CD4-positive, alpha-beta T cell treated with Interleukin-17A for 4 hours (primary cell): ENCODE measurements around the gene CARMIL3.

Experiments
- DNase-seq: peaks from one replicate; pipeline ENCODE4 v3.0.0-alpha.2; 2020; ENCODE audit warnings: mixed read lengths

The CARMIL3 gene

DNA sequence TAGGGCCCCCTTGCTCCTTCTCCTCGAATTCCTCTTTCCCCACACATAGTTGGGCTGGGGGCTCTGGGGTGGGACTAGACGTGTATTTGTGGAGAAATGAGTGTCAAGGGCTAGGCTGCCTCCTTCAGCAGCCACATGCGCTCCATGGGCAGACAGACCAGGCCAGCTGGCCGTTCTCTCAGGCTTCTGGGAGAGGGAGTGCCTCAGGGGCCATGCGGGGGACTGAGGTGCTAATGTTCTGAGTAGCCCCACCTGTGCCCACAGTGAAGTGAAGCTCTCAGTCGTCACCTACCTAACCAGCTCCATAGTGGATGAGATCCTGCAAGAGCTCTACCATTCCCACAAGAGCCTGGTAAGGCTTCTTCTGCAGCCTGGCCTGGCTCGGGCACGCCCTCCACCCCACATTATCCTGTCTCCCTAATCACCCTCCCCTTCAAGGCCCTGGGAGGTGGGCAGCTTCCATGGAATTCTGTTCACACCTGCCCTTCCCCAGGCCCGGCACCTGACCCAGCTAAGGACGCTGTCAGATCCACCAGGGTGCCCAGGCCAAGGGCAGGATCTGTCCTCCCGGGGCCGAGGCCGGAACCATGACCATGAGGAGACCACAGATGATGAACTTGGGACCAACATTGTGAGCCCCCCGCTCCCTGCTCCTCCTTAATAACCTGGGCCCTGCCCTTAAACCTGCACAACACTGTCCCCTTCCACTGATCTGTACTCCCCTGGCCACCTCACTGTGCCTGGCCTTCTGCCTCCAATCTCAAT, 10.6 kb downstream of the CARMIL3 start:
- DNase-seq, result no peak

DNA sequence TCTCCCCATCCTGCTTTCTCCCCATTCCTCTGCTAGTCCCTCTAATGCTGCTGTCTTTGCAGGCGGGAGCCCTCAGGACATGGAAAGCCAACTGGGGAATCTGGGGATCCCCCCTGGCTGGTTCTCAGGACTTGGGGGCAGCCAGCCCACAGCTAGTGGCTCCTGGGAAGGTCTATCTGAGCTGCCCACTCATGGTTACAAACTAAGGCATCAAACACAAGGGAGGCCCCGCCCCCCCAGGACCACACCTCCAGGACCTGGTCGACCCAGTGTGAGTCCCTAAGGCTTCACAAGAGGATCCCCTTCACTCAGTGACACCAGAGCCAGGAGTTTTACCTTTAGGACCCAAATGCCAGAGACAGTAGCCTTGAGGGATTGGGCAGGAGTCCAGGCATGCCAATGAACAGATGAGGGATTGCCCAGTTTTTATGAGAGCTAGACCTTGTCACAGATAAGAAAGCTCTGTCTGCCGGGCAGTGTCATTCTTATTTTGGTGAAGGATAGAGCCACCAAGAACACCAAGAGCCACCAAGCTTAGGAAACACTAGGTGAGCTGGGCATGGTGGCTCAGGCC, 11.5 kb downstream of the CARMIL3 start:
- no peak for DNase-seq

DNA sequence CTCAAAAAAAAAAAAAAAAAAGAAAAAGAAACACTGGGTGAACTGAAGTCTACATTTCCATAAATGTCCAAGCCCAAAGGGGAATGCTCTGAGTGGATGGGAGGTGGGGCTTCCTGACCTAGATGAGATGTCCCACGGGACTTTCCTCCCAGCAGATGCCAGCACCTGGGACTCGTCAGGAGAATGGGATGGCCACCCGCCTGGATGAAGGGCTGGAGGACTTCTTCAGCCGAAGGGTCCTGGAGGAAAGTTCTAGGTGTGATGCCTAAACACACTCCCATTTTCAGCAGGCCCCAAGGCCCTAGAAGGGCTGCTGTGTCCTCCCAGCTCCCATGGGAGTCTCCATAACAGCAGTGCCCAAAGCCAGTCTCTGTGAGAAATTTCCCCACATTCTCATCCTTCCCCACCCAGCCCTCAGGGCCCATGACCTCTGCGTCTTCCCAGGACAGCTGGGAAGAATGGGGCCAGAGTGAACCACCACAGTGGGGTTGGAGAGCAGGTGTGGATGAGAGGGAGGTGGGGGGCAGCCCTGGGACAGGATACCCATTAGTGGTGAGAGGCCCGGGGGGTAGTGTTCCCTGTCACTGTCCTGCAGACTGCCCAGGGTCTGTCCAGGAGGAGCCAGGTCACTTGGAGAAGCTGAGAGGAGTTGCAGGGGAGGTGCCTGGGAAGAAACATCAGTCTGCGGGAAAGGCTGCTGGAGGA, 12.4 kb downstream of the CARMIL3 start:
- no peak for DNase-seq

DNA sequence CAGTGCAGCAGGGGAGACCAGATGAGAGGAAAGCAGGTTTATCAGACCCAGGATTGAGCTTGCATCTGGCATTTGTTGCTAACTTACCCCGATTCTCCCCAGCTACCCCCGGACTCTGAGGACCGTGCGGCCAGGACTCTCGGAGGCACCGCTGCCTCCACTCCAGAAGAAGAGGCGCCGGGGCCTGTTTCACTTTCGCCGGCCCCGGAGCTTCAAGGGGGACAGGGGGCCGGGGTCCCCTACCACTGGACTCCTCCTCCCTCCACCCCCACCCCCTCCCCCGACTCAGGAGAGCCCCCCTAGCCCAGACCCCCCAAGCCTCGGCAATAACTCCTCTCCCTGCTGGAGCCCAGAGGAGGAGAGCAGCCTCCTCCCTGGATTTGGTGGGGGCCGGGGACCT, 13.0 kb downstream of the CARMIL3 start:
- DNase-seq, result no peak

DNA sequence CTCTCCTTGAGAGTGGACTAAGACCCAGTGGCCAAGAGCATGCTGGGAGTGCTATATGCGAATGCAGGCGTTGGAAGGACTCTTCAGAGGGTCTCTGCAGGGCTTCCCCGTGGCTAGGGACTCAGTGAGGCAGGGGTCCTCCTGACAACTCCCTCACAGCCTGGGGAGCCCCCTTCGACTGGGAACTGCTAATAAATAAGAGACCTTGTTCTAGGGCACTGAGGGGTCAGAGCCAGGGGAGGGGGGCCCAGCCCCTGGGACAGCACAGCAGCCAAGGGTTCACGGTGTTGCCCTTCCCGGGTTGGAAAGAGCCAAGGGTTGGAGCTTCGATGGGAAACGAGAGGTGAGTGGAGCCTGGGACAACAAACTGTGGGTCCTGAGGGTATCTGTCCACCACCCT, 13.6 kb downstream of the CARMIL3 start:
- DNase-seq, result no peak

DNA sequence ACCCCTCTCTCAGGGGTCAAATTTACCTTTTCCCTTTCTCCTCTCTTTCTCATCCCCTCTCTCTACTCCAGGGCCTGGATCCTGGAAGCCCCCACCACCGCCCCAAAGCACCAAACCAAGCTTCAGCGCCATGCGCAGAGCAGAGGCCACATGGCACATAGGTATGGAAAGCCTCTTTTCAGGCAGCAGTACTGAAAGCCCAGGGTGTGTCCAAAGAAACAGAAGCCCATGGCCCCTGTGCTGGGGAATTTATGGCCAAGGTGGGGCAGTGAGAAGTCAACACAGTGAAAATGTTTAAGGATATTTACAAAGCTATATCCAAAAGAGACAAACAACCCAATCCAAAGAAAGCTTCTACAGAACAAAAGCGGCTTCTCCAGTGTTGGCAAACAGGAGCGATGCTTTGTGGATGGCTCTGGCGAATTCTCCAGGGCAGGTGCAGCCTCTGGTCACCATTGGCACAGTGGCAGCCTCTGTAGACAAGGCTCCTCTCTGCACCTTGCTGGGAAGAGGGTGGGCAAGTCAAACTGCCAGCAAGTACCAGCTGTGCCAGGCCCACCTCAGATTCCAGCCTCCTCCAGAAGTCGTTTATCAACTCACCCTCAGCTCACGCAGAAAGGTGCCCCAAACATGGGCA, 14.8 kb downstream of the CARMIL3 start:
- no peak for DNase-seq

DNA sequence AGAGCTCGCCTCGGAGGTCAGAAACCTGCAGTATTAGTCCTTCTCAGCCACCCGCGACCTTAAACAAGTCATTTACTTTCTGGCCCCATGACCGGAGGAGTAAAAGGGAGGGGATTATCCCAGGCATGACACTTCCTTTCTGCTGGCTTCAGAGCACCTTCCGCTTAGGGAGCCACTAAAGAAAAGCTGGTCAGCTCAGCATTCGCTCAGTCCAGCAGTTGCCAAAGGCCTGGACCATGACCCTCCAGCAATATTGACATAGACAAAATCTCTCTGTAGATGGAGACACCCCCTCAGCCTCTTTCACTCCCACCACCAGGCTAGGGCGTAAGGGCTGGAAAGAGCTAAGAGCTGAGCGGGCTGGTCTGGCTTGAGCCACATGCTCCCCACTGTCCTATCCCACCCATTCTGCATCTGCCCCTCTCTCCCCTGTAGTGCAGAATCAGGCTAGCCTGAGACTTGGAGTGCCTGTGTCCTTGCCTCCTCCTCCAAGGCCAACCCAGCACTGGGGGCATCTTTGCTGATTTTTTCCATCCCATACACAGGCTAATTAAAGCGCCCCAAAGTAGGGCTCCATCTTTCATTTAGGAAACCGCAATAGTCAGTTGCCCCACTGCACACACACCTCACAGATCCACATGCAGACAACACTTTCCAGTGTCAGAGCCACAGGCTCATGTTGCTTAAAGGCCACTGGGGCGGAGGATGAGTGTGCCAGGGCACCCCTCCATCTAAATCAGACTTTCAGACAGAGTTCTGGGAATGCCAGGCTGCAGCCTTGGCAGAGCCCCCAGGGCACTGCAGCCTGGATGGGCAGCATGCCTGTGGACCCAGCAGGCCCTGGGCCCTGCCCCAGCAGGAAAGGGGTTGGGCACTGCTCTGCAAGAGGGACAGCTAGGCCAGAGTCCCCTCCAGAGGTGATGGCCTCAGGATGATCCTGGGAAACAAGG, 15.6 kb downstream of the CARMIL3 start:
- no peak for DNase-seq

DNA sequence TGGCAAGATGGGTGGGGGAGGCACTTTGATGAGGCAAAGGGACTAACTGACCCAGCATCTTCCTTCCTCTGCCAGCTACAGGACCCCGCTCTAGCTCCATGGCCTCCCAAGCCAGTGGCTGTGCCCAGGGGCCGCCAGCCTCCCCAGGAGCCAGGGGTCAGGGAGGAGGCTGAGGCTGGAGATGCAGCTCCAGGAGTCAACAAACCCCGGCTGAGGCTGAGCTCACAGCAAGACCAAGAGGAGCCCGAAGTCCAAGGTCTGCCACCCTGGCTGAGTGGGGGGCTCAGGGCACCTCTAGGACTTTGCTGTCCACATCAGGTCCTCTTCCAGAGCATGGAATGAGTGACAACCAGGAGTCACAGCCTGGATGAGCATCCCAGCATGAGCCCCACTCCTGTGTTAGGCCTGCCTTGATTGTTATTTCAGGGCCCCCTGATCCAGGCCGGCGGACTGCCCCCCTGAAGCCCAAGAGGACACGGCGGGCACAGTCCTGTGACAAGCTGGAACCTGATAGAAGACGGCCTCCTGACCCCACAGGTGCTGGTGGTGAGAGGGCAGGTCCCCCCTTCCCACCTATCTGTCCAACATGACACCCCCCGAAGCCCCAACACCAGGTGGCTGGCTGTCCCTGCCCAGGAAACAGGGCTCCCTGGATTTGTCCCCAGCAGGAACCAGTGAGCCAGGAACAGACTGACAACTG, 17.1 kb downstream of the CARMIL3 start:
- no peak for DNase-seq

- DNase-seq, result no peak
Observed at GRCh38 chr14:24069411-24069735, 17.6 kb downstream of the CARMIL3 start.

DNA sequence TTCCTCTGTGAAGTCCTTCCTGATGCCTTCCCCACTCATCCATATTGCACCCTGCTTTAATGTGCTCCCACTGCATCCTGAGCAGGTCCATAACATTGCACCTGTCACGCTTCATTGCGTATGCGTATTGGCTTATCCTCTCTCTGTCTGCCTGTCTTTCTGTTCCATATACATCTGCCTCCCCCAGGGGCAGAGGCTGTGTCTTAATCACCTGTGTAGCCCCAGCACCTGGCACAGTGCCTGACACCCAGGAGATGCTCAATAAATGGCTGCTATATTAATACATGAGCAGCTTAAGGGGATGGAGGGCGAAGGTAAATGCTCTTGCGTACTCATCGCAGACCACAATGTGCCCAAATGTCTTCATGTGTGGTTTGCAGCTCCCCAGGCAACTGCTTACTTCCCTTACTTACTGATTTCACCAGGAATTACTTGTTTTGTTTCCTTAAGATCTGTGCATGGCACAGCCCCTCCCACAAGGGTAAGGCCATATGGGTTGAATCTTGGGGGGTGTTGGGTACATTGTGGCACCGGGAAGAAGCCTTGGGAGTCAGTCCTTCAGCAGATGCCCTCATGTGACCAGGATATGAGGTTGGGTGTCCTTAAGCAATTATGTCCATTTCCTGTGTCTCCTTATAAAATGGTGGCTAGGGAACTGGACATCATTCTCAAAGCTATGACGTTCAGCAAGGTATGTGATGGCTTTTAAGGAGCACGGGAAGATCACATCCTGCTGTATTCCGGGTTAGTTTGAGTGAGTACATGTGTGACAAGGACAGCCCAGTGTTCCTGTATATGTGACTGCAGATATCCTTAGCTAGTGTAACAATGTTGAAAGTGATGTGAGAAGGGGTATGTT, 18.7 kb downstream of the CARMIL3 start:
- no peak for DNase-seq

DNA sequence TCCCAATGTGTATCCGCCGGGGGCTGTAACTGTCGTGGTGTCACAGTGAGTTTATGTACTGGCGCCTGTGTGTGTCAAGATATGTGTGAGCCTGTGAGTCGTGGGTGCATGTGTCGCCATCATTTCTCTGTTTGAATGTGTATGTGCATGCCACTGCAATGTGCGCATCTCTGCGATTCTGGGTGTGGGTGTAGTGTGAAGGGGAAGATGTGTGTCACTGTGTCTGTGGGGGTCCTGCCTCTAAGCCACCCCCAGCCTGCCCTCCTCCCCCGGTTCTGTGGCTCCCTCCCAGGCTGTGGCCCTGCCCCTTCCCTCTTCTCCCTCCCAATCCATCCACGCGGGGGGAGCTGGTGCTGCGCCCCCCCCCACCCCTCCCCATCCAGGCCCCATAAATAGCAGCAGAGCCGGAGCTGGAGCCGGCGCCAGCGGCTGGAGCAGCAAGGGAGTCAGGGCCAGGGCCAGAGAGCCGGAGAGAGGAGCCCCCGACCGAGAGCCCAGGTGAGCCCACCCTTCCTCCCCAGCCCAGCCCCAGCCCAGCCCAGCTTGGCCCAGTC, 19.4 kb downstream of the CARMIL3 start, which contains the start of gene CPNE6:
Gene CPNE6, plus strand, starts transcription at position 419 of the 554 bp plus-strand sequence. CDS start 1,375 bp downstream, outside the sequence.
- no peak for DNase-seq

DNA sequence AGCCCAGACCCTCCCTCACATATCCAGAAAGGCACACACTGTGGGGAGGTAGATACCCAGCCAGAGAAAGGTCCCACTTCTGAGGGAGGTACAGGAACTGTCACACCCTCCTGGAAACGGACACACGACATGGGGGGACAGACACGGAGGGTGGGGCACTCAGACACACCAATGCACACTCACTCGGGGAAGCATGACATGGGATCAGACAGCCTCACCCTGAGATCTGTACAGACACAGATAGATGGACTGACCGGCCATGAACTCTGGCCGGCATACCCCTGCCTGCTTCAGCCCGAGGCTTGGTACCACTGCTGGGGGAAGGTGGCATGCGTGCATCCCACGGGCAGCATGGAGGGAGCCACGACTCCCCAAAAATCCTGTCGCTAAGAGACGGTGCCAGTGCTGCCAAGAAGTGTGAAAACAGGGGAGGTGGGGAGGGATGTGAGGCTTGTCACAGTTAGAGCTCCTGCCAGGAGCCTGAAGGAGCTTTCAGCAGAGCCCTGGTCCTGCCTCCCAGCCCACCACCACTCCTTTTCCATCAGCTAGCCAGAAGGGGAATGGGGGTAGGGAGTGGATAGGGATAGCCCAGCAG, 20.1 kb downstream of the CARMIL3 start:
- DNase-seq, result no peak

- no peak for DNase-seq
Observed at GRCh38 chr14:24072436-24072835, 20.6 kb downstream of the CARMIL3 start.

- no peak for DNase-seq
Observed at GRCh38 chr14:24072881-24073877, 21.4 kb downstream of the CARMIL3 start.

DNA sequence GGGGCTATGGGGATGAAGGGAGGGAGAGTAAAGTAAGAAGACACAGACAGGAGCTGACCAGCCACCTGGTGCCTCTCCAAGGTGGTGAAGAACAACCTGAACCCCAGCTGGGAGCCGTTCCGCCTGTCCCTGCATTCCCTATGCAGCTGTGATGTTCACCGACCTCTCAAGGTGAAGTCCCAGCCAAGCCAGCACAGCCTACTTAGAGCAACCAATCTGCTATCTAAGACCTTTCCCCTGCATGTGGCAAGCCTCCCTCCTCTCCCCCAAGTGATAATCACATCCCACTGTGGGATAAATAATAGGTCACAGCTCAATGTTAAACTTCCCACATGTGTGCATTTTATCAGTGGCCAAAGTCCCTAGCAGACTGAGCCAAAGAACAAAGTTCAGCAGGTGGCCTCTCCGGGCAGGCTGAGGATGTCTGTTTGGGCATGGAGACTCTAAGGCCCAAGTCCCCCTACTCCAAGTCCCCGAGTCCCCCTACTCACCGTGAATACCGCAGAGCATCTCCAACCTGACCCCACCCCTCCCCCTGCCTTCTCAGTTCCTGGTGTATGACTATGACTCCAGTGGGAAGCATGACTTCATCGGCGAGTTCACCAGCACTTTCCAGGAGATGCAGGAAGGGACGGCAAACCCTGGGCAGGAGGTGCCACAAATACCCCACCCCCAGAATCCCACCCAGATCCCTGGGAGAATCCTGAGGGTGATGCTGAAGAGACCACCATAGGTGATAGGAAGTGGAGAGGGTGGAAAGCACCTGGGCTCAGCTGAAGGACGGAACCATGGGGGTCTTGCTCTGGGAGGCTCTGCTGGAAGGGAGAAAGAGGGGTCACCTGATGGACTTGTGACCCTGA, 23.0 kb downstream of the CARMIL3 start:
- DNase-seq, result no peak

GRCh38 chr14:24075485-24076301, 23.9 kb downstream of the CARMIL3 start:
- no peak for DNase-seq

DNA sequence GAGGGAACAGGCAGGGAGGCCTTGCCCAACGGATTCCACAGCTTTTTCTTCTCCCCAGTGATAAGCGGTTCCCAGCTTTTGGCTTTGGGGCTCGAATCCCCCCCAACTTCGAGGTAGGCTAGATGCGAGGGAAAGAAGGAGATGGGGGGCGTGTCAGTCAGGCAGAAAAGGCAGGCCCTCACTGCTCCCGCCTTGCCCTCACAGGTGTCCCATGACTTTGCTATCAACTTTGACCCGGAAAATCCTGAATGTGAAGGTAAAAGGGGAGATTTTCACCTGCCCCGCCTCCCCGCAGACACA, 24.4 kb downstream of the CARMIL3 start:
- DNase-seq, result no peak
